Lower leg skin (tissue), 4 donors: Measurements from ENCODE around the gene GSE1. TPM values are rescaled to one million over a fixed set of nuclear protein-coding genes. Genes with fewer than 3 reads are reported as not detected.

Source experiments
- DNase-seq, 2 donors: peaks; one replicate each; pipeline ENCODE4 v3.0.0-alpha.2; 2019; ENCODE audit warnings: low spot score in 2 of 2
- H3K4me3 ChIP-seq: fragments of 200-600 bp; sonication (generic); 2 replicates; pipeline ENCODE4 v1.5.1; 2017; ENCODE audit warnings: mild to moderate bottlenecking, low read depth; ENCODE audit not compliant: poor library complexity, severe bottlenecking
- POLR2A ChIP-seq, 2 donors: fragments of 450-650 bp; IDR thresholded peaks; one replicate each; pipeline ENCODE4 v1.6.1; 2016 to 2017; ENCODE audit warnings: antibody characterized with exemption in 2 of 2, mild to moderate bottlenecking in 1 of 2, moderate library complexity in 1 of 2
- WGBS, 2 donors: methylation state at CpG; one replicate each; pipeline ENCODE4 v1.1.5; 2018; 5-methylcytosine and 5-hydroxymethylcytosine counted together
- intact Hi-C: fragments of 100-400 bp; cut with DNase I; formaldehyde crosslinking; loops from one replicate; pipeline ENCODE4 v1.15.0; 2023; ENCODE audit warnings: low total_unique reads
- total RNA-seq, 4 donors: library from RNA; depleted of rRNA; stranded (reverse); fragments of >200 nt; gene quantifications; one replicate each; pipeline ENCODE4 v1.1.0, GENCODE V29; 2016
- TF ChIP-seq, protein P1 (sequence below), 3 donors: fragments of 450-650 bp; IDR thresholded peaks; one replicate each; pipeline ENCODE4 v1.5.1; 2016; ENCODE audit warnings: antibody characterized with exemption in 3 of 3, mild to moderate bottlenecking in 3 of 3, moderate library complexity in 2 of 3

GSE1 gene
- total RNA-seq, 4 donors from 2014 or later, result 62.9 to 113 (median 69.9) TPM

DNA sequence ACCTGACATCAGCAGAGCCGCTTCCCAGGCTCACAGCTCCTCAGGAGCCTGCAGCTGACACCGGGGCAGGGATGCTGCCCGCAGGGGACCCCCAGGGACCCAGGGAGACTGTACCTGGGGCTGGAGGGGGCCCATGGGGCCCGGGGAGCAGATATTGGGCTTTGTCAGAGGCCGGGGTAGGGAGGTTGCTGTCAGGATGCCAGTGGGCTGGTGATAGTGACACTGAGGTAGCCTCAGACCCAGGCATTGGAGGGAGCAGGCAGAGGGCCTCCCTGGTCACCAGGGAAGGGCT is 15.1 kb downstream of the GSE1 start:
- TF ChIP-seq, protein P1, sequence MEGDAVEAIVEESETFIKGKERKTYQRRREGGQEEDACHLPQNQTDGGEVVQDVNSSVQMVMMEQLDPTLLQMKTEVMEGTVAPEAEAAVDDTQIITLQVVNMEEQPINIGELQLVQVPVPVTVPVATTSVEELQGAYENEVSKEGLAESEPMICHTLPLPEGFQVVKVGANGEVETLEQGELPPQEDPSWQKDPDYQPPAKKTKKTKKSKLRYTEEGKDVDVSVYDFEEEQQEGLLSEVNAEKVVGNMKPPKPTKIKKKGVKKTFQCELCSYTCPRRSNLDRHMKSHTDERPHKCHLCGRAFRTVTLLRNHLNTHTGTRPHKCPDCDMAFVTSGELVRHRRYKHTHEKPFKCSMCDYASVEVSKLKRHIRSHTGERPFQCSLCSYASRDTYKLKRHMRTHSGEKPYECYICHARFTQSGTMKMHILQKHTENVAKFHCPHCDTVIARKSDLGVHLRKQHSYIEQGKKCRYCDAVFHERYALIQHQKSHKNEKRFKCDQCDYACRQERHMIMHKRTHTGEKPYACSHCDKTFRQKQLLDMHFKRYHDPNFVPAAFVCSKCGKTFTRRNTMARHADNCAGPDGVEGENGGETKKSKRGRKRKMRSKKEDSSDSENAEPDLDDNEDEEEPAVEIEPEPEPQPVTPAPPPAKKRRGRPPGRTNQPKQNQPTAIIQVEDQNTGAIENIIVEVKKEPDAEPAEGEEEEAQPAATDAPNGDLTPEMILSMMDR (IDR thresholded peaks at IDR 0.05), result no peak
- TF ChIP-seq POLR2A (IDR thresholded peaks at IDR 0.05), result no peak
- DNase-seq, result no peak
- 86 to 88% methylated on average over 5 of the region's 5 CpGs for WGBS, 2 donors
- no peak overlapping the region for H3K4me3 ChIP-seq
- intact Hi-C loops, result no loop called here

- H3K4me3 ChIP-seq, result no peak overlapping the region
- intact Hi-C loops, result no loop called here
- DNase-seq, result no peak
- 96 to 97% methylated on average over 14 of the region's 14 CpGs for WGBS, 2 donors
- TF ChIP-seq, protein P1 (IDR thresholded peaks at IDR 0.05), result no peak
- no peak for TF ChIP-seq POLR2A (IDR thresholded peaks at IDR 0.05)
These were observed 15.5 kb downstream of the GSE1 start for GRCh38 chr16:85628645-85629044.

DNA sequence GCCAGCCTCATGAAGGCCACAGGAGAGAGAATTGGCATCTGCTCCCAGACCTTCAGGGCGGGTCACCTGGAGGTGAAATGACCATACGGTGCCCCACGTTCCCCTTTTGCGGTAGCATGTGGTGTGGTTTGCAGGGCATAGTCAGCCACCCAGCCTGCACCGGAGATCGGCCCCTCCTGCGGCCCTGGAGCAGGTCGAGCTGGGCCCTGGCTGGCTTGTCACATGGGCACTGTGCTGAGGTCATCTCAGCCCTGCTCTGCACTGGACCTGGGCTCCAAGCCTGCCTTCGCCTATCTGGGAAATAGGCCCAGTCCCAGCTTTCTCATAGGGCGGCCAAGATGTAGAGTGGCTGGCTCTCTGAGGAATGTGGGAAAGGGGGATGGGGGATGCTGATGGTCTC is 16.2 kb downstream of the GSE1 start:
- WGBS, 2 donors, result 96 to 97% methylated on average over 4 to 10 of the region's 10 CpGs
- TF ChIP-seq POLR2A (IDR thresholded peaks at IDR 0.05), result no peak
- TF ChIP-seq, protein P1 (IDR thresholded peaks at IDR 0.05), result no peak
- DNase-seq, result no peak
- no peak overlapping the region for H3K4me3 ChIP-seq
- intact Hi-C loops, result no loop called here

DNA sequence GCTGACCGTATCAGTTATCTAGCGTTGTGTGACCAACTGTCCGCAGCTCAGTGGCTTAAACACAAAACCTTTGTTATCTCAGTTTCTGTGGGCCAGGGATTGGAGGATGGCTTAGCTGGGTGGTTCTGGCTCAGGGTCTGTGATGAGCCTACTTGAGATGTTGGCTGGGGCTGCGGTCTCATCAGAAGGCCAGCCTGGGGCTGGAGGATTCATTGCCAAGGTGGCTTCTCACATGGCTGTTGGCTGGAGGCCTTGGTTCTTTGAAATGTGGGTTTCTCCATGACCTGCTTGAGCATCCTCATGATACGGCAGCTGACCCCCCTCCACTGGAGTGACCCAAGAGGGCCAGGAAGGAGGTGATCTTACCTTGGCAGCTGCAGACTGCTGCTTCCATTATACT is 16.7 kb downstream of the GSE1 start:
- WGBS, 2 donors, result 92 to 96% methylated on average over 5 of the region's 5 CpGs
- TF ChIP-seq POLR2A (IDR thresholded peaks at IDR 0.05), result no peak
- TF ChIP-seq, protein P1 (IDR thresholded peaks at IDR 0.05), result no peak
- no peak overlapping the region for H3K4me3 ChIP-seq
- intact Hi-C loops, result no loop called here
- DNase-seq, result no peak

DNA sequence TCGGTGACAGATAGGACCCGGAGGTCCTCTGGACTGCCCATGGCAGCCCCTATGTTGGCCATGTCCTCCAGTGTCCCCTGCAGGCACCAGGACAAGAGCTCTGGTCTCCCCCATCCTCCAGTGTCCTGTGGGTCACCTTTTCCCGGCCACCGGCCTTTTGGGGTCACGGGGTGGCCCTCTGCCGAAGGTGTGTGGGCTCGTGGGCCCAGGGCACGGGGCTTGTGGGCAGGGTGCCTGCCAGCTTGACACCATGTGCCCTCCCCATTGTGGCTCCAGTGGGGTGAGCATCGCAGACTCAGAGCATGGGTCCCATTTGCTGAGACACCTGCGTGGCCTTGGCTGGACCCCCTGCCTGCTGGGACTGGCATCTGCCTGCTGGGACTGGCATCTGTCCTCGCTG is 18.1 kb downstream of the GSE1 start:
- no peak for DNase-seq
- TF ChIP-seq, protein P1 (IDR thresholded peaks at IDR 0.05), result no peak
- TF ChIP-seq POLR2A (IDR thresholded peaks at IDR 0.05), result no peak
- intact Hi-C loops, result no loop called here
- H3K4me3 ChIP-seq, result no peak overlapping the region
- WGBS, 2 donors, result 94 to 97% methylated on average over 10 to 11 of the region's 11 CpGs

GRCh38 chr16:85631802-85632393 is 18.8 kb downstream of the GSE1 start:
- TF ChIP-seq, protein P1 (IDR thresholded peaks at IDR 0.05), result no peak
- no peak for TF ChIP-seq POLR2A (IDR thresholded peaks at IDR 0.05)
- H3K4me3 ChIP-seq, result no peak overlapping the region
- no peak for DNase-seq
- intact Hi-C loops, result no loop called here
- WGBS, 2 donors, result 81 to 83% methylated on average over 14 to 27 of the region's 27 CpGs
